ENCODE results near the gene P4HA1.

DNA sequence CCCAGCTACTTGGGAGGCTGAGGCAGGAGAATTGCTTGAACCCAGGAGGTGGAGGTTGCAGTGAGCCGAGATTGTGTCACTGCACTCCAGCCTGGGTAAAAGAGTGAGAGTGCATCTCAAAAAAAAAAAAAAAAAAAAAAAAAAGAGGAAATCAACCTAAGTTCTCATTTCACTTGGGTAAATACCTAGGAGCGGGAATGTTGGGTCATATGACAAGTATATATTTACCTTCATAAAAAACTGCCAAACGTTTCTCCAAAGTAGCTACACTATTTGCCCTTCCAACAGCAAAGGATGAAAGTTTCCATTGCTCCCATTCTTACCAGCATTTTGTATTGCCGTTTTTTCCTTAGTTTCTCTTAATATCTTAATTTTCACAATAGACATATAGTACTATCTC is 9.8 kb downstream of the P4HA1 start:
- TF ChIP-seq YY1 (IDR thresholded peaks at IDR 0.05; ENCODE audit: insufficient read depth, insufficient read length) (no peak), SUZ12 (IDR thresholded peaks at IDR 0.05; ENCODE audit: extremely low read depth, insufficient read depth, insufficient read length) (no peak), ZNF274 (IDR thresholded peaks at IDR 0.05; ENCODE audit: low read depth, low read length) (no peak)
